Measurements from ENCODE around the gene AMPD1.

Gene AMPD1

GRCh38 chr1:114695430-114696058, at the start of gene AMPD1:
TSS of gene AMPD1 (minus strand) at chr1:114695546. CDS start at chr1:114695471, 75 bp downstream.
- Mint-ChIP-seq H3K36me3 (ENCODE audit: low read depth) (no peaks in the 10 kb centered on the region), H3K27ac (no peak within 1 kb of the TSS), H3K4me1 (ENCODE audit: low read depth) (no peaks in the 10 kb centered on the region), H3K9me3 (no peaks in the 10 kb centered on the region), H3K27me3 (ENCODE audit: low read depth) (peaks cover 8% of the 10 kb centered on the region), H3K4me3 (no peak within 1 kb of the TSS)

GRCh38 chr1:114741963-114742746, 46.8 kb upstream of the AMPD1 start:
- Mint-ChIP-seq H3K27me3 (ENCODE audit: low read depth) (no peaks in the 10 kb centered on the region), H3K4me3 (no peak overlapping the region), H3K9me3 (no peaks in the 10 kb centered on the region), H3K36me3 (ENCODE audit: low read depth) (peaks cover 40% of the 10 kb centered on the region), H3K4me1 (ENCODE audit: low read depth) (peaks cover 29% of the 10 kb centered on the region), H3K27ac (no peak overlapping the region)

GRCh38 chr1:114740331-114740730, 45.0 kb upstream of the AMPD1 start:
- no peaks in the 10 kb centered on the region for H3K9me3 Mint-ChIP-seq
- no peak overlapping the region for H3K27ac Mint-ChIP-seq
- H3K4me1 Mint-ChIP-seq (ENCODE audit: low read depth): peaks cover 14% of the 10 kb centered on the region
- H3K4me3 Mint-ChIP-seq: no peak overlapping the region
- H3K27me3 Mint-ChIP-seq (ENCODE audit: low read depth): no peaks in the 10 kb centered on the region
- H3K36me3 Mint-ChIP-seq (ENCODE audit: low read depth): peaks cover 42% of the 10 kb centered on the region

GRCh38 chr1:114737314-114737849, 42.0 kb upstream of the AMPD1 start:
- Mint-ChIP-seq H3K36me3 (ENCODE audit: low read depth) (peaks cover 50% of the 10 kb centered on the region), H3K27me3 (ENCODE audit: low read depth) (no peaks in the 10 kb centered on the region), H3K4me1 (ENCODE audit: low read depth) (peaks cover 10% of the 10 kb centered on the region), H3K27ac (no peak overlapping the region), H3K9me3 (no peaks in the 10 kb centered on the region), H3K4me3 (no peak overlapping the region)

- no peak overlapping the region for H3K4me3 Mint-ChIP-seq
- peaks cover 54% of the 10 kb centered on the region for H3K36me3 Mint-ChIP-seq (ENCODE audit: low read depth)
- no peaks in the 10 kb centered on the region for H3K9me3 Mint-ChIP-seq
- no peak overlapping the region for H3K27ac Mint-ChIP-seq
- H3K27me3 Mint-ChIP-seq (ENCODE audit: low read depth): no peaks in the 10 kb centered on the region
- peaks cover 8% of the 10 kb centered on the region for H3K4me1 Mint-ChIP-seq (ENCODE audit: low read depth)
Measured at GRCh38 chr1:114735479-114735878, 40.1 kb upstream of the AMPD1 start.

DNA sequence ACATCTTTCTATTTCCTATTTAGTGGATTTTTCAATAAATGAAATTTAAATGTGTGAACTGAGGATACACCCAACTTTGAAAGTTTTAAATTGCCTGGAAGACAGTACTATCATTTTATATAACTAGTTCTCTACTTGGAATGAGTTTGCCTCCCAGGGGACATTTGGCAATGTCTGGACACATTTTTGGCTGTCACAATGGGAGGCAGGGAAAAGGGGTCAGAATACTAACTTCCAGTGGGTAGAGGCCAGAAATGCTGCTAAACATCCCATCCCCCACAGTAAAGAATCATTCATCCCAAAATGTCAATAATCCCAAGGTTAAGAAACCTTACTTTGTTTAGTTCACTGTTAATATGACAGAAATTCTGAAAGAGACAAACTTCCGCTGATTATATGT, 34.4 kb upstream of the AMPD1 start:
- Mint-ChIP-seq H3K27ac (no peak overlapping the region), H3K36me3 (ENCODE audit: low read depth) (peaks cover 59% of the 10 kb centered on the region), H3K9me3 (no peaks in the 10 kb centered on the region)

DNA sequence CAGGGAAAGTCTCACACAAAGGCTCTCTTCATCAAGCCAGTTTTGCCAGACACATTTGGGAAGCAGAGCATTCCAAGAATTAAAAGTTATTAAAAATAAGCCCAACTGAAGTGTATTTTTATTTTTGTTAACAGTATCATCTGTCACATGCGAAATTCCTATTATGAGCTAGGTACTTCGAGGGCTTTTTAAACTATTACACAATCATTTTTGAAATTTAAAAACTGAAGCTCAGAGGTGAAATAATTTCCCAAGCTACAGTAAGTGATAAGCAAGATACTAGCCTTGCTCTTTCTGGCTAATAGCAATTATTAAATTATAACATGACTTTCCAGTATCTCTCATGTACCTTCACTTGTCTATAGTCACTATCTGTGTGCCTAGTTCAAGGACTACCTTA, 33.2 kb upstream of the AMPD1 start:
- H3K4me1 Mint-ChIP-seq (ENCODE audit: low read depth): peaks cover 4% of the 10 kb centered on the region
- H3K4me3 Mint-ChIP-seq: no peak overlapping the region
- H3K27ac Mint-ChIP-seq: no peak overlapping the region
- no peaks in the 10 kb centered on the region for H3K9me3 Mint-ChIP-seq
- H3K27me3 Mint-ChIP-seq (ENCODE audit: low read depth): no peaks in the 10 kb centered on the region
- H3K36me3 Mint-ChIP-seq (ENCODE audit: low read depth): peaks cover 56% of the 10 kb centered on the region

More for the DNA sequence above, 34.4 kb upstream of the AMPD1 start:
- no peaks in the 10 kb centered on the region for H3K27me3 Mint-ChIP-seq (ENCODE audit: low read depth)
- no peak overlapping the region for H3K4me3 Mint-ChIP-seq
- peaks cover 4% of the 10 kb centered on the region for H3K4me1 Mint-ChIP-seq (ENCODE audit: low read depth)

GRCh38 chr1:114725230-114725629, 29.9 kb upstream of the AMPD1 start:
- H3K36me3 Mint-ChIP-seq (ENCODE audit: low read depth): peaks cover 60% of the 10 kb centered on the region
- H3K27me3 Mint-ChIP-seq (ENCODE audit: low read depth): no peaks in the 10 kb centered on the region
- peak overlapping the region; percentile 54 for H3K27ac Mint-ChIP-seq
- no peak overlapping the region for H3K4me3 Mint-ChIP-seq
- H3K4me1 Mint-ChIP-seq (ENCODE audit: low read depth): peaks cover 2% of the 10 kb centered on the region
- no peaks in the 10 kb centered on the region for H3K9me3 Mint-ChIP-seq

DNA sequence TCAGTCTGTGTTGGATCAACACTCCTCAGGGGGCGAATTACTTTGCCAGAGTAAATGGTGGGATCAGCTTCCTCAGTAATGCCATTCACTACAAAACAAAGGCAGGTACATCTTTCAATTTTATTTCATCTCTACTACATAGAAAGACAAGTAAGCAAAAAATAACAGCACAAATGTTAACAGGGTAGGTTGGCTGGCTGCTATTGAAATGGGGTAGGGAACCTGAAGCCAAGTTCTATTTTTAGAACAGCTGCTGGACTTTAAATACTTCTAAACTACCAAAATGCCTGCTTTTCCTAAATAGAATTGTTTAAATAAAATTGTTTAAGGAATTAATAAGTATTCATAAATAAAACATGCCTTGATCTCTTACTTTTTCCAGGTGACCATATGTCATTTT, 28.6 kb upstream of the AMPD1 start:
- no peaks in the 10 kb centered on the region for H3K9me3 Mint-ChIP-seq
- no peak overlapping the region for H3K4me3 Mint-ChIP-seq
- peaks cover 2% of the 10 kb centered on the region for H3K4me1 Mint-ChIP-seq (ENCODE audit: low read depth)
- H3K36me3 Mint-ChIP-seq (ENCODE audit: low read depth): peaks cover 59% of the 10 kb centered on the region
- H3K27ac Mint-ChIP-seq: no peak overlapping the region
- no peaks in the 10 kb centered on the region for H3K27me3 Mint-ChIP-seq (ENCODE audit: low read depth)

- Mint-ChIP-seq H3K4me1 (ENCODE audit: low read depth) (peaks cover 2% of the 10 kb centered on the region), H3K27ac (no peak overlapping the region), H3K4me3 (no peak overlapping the region), H3K27me3 (ENCODE audit: low read depth) (no peaks in the 10 kb centered on the region), H3K36me3 (ENCODE audit: low read depth) (peaks cover 61% of the 10 kb centered on the region), H3K9me3 (no peaks in the 10 kb centered on the region)
Measured at GRCh38 chr1:114723457-114723856, 28.1 kb upstream of the AMPD1 start.

DNA sequence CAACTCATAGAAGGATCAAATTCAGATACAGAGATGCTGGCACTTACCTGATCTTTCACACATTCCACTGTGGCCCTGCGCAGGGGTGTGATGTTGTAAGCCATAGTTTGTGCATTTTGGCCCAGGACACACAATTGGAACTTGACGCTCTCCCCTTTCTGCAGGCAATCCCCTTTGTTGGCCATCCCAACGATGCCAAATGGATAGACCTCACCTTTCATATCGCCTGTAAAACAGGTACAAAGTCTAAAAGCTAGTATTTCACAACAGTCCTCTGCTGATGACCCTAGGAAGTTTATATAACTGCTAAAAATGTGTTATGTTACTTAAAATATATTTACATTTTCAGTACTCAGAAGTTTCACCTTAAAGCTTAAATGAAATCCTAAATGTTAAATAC, 25.1 kb upstream of the AMPD1 start:
- Mint-ChIP-seq H3K4me1 (ENCODE audit: low read depth) (peaks cover 13% of the 10 kb centered on the region), H3K27ac (no peak overlapping the region), H3K27me3 (ENCODE audit: low read depth) (no peaks in the 10 kb centered on the region), H3K36me3 (ENCODE audit: low read depth) (peaks cover 72% of the 10 kb centered on the region), H3K4me3 (no peak overlapping the region), H3K9me3 (no peaks in the 10 kb centered on the region)

DNA sequence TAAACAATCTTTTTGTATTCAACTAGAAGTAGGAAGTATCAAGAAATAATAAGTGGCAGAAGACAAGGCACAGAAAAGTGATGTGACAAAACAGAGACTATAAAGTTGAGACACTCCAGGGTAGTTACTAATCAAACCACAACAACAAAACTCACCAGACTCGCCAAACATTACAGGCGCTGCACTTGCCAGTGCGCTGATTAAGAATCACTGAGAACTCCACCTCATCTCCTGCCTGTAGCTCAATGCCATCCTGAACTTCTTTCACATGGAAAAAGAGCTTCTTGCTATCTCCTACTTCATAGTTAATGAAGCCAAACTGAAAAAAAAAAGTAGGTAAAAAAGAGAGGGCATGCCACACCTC, 24.1 kb upstream of the AMPD1 start:
- peaks cover 65% of the 10 kb centered on the region for H3K36me3 Mint-ChIP-seq (ENCODE audit: low read depth)
- H3K4me3 Mint-ChIP-seq: no peak overlapping the region
- H3K4me1 Mint-ChIP-seq (ENCODE audit: low read depth): peaks cover 15% of the 10 kb centered on the region
- no peaks in the 10 kb centered on the region for H3K9me3 Mint-ChIP-seq
- H3K27ac Mint-ChIP-seq: no peak overlapping the region
- H3K27me3 Mint-ChIP-seq (ENCODE audit: low read depth): no peaks in the 10 kb centered on the region

DNA sequence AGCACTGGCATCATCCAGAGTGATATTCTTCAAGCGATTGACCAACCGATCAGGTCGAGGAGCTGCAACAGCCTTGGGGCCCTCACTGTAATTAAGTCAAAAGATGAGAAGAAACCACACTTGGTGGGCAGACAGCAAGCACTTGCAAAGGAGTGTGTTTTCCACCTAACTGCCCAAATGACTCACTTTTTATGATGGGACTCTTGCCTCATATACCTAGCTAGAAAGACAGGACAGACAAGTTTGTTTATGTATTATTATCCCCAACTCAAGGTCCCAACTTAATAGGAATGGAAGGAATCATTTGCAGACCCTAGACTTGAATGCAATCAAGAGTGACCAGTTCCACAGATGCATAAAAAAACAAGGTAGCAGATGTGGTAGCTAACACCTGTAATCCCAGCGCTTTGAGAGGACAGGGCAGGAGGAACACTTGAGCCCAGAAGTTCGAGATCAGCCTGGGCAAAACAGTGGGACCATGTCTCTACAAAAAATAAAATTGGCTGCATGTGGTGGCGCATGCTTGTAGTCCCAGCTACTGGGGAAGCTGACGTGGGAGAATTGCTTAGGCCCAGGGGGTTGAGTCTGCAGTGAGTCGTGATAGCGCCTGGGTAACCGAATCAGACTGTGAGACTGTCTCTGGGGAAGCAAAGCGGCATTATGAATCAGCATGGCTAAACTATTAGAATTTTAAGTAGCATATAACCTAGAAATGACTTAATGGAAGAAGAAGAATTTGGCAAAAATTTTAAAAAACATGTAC, 23.5 kb upstream of the AMPD1 start:
- no peaks in the 10 kb centered on the region for H3K27me3 Mint-ChIP-seq (ENCODE audit: low read depth)
- H3K36me3 Mint-ChIP-seq (ENCODE audit: low read depth): peaks cover 65% of the 10 kb centered on the region
- H3K27ac Mint-ChIP-seq: no peak overlapping the region
- H3K4me3 Mint-ChIP-seq: no peak overlapping the region
- H3K9me3 Mint-ChIP-seq: no peaks in the 10 kb centered on the region
- peaks cover 19% of the 10 kb centered on the region for H3K4me1 Mint-ChIP-seq (ENCODE audit: low read depth)

DNA sequence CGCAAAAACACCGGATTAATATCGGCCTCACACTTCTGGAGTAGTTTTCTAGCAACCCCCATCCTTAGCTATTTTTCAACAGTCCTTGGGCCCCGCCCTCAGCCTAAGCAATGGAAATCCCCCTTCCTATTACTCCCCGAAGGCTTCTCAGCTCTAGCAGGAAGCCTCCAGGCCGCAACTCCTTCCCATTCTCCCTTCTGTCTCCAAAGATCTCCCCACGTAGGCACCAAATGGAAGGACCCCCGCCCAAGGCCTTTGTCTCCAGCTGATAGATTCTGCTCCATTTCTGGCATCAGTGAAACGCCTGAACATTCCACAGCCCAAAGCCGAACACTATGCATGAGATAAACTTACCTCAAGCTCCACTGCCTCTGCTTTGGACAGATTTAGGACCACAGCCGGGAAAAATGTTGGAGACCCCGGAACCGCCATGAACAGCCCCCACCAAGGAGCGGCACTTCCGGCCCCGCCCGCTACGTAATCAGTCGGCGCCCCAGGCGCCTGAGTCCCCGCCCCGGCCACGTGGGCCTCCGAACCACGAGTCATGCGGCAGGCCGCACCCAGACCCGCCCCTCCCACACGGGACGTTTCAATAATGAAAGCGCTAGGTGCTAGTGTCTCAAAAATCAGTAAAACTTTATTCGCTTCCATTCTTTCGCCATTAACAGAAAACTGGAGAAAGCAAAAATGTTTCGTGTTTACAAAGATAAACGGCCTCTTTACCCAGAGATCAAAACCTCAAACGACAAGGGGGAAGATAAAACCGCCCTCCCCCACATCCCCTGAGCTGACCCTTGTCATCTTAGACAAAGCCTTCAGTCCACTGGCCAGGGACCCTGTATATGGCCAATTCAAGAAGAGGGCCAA, 21.2 kb upstream of the AMPD1 start, which contains the start of gene NRAS:
Gene NRAS (minus strand): TSS at position 468 of the 867 bp plus-strand sequence. CDS start 611 bp downstream, outside the sequence.
- H3K36me3 Mint-ChIP-seq (ENCODE audit: low read depth): peaks cover 66% of the 10 kb centered on the region
- no peaks in the 10 kb centered on the region for H3K27me3 Mint-ChIP-seq (ENCODE audit: low read depth)
- H3K4me3 Mint-ChIP-seq: peak within 1 kb of the TSS; percentile 98
- no peaks in the 10 kb centered on the region for H3K9me3 Mint-ChIP-seq
- H3K27ac Mint-ChIP-seq: peak within 1 kb of the TSS; percentile 99
- H3K4me1 Mint-ChIP-seq (ENCODE audit: low read depth): peaks cover 20% of the 10 kb centered on the region

Data from T-helper 1 cell treated with Interleukin-12 subunit alpha and Interleukin-12 subunit beta and Interleukin-4 antibody, amounts not matched to agents 30 μg/mL and 1 μg/mL, for 36 hours (primary cell).